OCI-LY3 (cell line): ENCODE measurements around the gene OPN4.

Experiments used
- EZH2phosphoT487 ChIP-seq: fragments of 200-600 bp; shearing (Covaris generic); IDR thresholded peaks from 2 replicates; pipeline ENCODE4 v1.6.1; 2018; ENCODE audit warnings: antibody characterized with exemption, mixed run types, low read depth
- TF ChIP-seq, protein P1 (sequence below): fragments of 200-600, 300-600 bp; sonication (generic); IDR thresholded peaks from 2 replicates; pipeline ENCODE4 v1.5.1; 2014; ENCODE audit warnings: antibody characterized with exemption, low read length, low read depth

DNA sequence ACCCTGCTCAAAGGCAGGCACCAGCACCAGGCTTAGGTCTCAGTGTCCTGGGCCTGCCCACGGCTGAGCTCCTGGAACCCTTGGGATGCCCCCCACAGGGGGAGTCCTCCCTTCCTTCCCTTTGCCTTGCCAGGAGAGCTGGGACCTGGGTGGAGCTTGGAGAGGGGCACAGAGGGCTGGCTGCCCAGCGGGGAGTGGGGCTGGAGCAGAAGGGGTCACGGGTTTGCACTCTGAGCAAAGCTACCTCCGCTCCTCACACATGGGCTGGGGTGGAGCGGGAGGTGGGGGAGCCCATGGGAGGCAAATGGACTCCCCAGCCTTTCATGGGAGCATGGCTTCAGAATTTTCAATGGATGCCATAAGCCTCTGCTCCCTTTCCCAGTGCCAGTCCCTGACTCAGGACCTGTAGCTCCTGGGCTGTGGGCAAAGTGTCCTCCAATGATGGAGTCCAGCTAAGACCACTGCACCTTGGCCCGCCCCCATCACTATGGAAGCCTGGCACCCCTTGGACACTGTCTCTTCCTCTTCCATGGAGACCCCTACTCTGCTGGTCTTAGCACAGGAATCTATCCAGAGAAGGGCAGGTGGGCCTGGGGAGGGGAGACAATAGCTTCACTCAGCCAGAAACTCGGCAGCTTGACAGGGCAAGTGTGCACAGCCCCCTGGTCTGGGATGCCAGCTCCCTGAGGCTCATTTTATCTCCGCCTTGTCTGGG is 53.9 kb downstream of the OPN4 start:
- TF ChIP-seq, protein P1, sequence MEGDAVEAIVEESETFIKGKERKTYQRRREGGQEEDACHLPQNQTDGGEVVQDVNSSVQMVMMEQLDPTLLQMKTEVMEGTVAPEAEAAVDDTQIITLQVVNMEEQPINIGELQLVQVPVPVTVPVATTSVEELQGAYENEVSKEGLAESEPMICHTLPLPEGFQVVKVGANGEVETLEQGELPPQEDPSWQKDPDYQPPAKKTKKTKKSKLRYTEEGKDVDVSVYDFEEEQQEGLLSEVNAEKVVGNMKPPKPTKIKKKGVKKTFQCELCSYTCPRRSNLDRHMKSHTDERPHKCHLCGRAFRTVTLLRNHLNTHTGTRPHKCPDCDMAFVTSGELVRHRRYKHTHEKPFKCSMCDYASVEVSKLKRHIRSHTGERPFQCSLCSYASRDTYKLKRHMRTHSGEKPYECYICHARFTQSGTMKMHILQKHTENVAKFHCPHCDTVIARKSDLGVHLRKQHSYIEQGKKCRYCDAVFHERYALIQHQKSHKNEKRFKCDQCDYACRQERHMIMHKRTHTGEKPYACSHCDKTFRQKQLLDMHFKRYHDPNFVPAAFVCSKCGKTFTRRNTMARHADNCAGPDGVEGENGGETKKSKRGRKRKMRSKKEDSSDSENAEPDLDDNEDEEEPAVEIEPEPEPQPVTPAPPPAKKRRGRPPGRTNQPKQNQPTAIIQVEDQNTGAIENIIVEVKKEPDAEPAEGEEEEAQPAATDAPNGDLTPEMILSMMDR = no peak
- no peak for TF ChIP-seq EZH2phosphoT487
